BLaER1 (cell line): ENCODE measurements around the gene WDR35.
A peak's percentile ranks its signal among the peaks of the same experiment; 100 is the strongest.

Source experiments
- H3K27ac ChIP-seq: shearing (Covaris generic); formaldehyde crosslinking; 2 replicates; pipeline ENCODE4 v1.8.1; 2022
- H3K27me3 ChIP-seq: shearing (Covaris generic); formaldehyde crosslinking; 2 replicates; pipeline ENCODE4 v1.8.1; 2022
- H3K36me3 ChIP-seq: shearing (Covaris generic); formaldehyde crosslinking; 2 replicates; pipeline ENCODE4 v1.8.1; 2022
- H3K4me1 ChIP-seq: shearing (Covaris generic); formaldehyde crosslinking; 2 replicates; pipeline ENCODE4 v1.8.1; 2022
- H3K4me2 ChIP-seq: shearing (Covaris generic); formaldehyde crosslinking; 2 replicates; pipeline ENCODE4 v1.8.1; 2022
- H3K4me3 ChIP-seq: shearing (Covaris generic); formaldehyde crosslinking; 2 replicates; pipeline ENCODE4 v1.8.1; 2022
- H3K9ac ChIP-seq: shearing (Covaris generic); formaldehyde crosslinking; 2 replicates; pipeline ENCODE4 v1.8.1; 2022
- H3K9me3 ChIP-seq: shearing (Covaris generic); formaldehyde crosslinking; 2 replicates; pipeline ENCODE4 v1.8.1; 2022
- H4K20me1 ChIP-seq: shearing (Covaris generic); formaldehyde crosslinking; 2 replicates; pipeline ENCODE4 v1.8.1; 2022
- Cebpa-rat ChIP-seq: shearing (Covaris generic); IDR thresholded peaks from 2 replicates; pipeline ENCODE4 v1.8.1; 2022

WDR35 gene

GRCh38 chr2:19874726-19875125 lies 115.2 kb downstream of the WDR35 start:
- Histone ChIP-seq H3K4me1 (no peaks in the 10 kb centered on the region), H3K9me3 (no peaks in the 10 kb centered on the region), H3K27me3 (no peaks in the 10 kb centered on the region), H3K4me2 (no peak overlapping the region), H4K20me1 (no peaks in the 10 kb centered on the region), H3K36me3 (no peaks in the 10 kb centered on the region), H3K27ac (no peak overlapping the region), H3K9ac (no peak overlapping the region), H3K4me3 (no peak overlapping the region)
- TF ChIP-seq Cebpa-rat = no peak

GRCh38 chr2:19873014-19873413 lies 116.9 kb downstream of the WDR35 start:
- Histone ChIP-seq H3K4me1 (no peaks in the 10 kb centered on the region), H3K27ac (no peak overlapping the region), H3K9ac (no peak overlapping the region), H3K4me3 (no peak overlapping the region), H3K9me3 (no peaks in the 10 kb centered on the region), H3K27me3 (peaks cover 7% of the 10 kb centered on the region; the same call in 1 of the 2 replicates), H4K20me1 (no peaks in the 10 kb centered on the region), H3K4me2 (no peak overlapping the region), H3K36me3 (no peaks in the 10 kb centered on the region)
- TF ChIP-seq Cebpa-rat = no peak

GRCh38 chr2:19872302-19872701 lies 117.6 kb downstream of the WDR35 start:
- TF ChIP-seq Cebpa-rat = no peak
- no peaks in the 10 kb centered on the region for H3K9me3 ChIP-seq

GRCh38 chr2:19871836-19872235 lies 118.1 kb downstream of the WDR35 start:
- Histone ChIP-seq H3K9me3 (no peaks in the 10 kb centered on the region), H3K4me3 (no peak overlapping the region), H3K27ac (no peak overlapping the region), H3K27me3 (peaks cover 7% of the 10 kb centered on the region; the same call in 1 of the 2 replicates), H3K4me2 (no peak overlapping the region), H3K9ac (no peak overlapping the region), H3K36me3 (no peaks in the 10 kb centered on the region), H4K20me1 (no peaks in the 10 kb centered on the region), H3K4me1 (no peaks in the 10 kb centered on the region)
- no peak for TF ChIP-seq Cebpa-rat

More at GRCh38 chr2:19872302-19872701, 117.6 kb downstream of the WDR35 start:
- Histone ChIP-seq H3K27ac (no peak overlapping the region), H3K36me3 (no peaks in the 10 kb centered on the region), H3K4me3 (no peak overlapping the region), H3K4me1 (no peaks in the 10 kb centered on the region), H3K9ac (no peak overlapping the region), H3K27me3 (peaks cover 7% of the 10 kb centered on the region; the same call in 1 of the 2 replicates), H4K20me1 (no peaks in the 10 kb centered on the region), H3K4me2 (no peak overlapping the region)

- H3K4me2 ChIP-seq = no peak overlapping the region
- no peaks in the 10 kb centered on the region for H3K9me3 ChIP-seq
- H3K4me1 ChIP-seq = no peaks in the 10 kb centered on the region
- peaks cover 7% of the 10 kb centered on the region; the same call in 1 of the 2 replicates for H3K27me3 ChIP-seq
- no peaks in the 10 kb centered on the region for H3K36me3 ChIP-seq
- no peak overlapping the region for H3K27ac ChIP-seq
- no peak overlapping the region for H3K9ac ChIP-seq
- no peak overlapping the region for H3K4me3 ChIP-seq
- no peak for TF ChIP-seq Cebpa-rat
- no peaks in the 10 kb centered on the region for H4K20me1 ChIP-seq
These were observed 119.1 kb downstream of the WDR35 start for GRCh38 chr2:19870792-19871191.

GRCh38 chr2:19868701-19869580 lies 121.0 kb downstream of the WDR35 start:
- peak overlapping the region; percentile 65 for H3K4me2 ChIP-seq
- H3K9ac ChIP-seq = 0 out of 2 replicates have a peak overlapping the region, but pooled peaks have one; percentile 40
- peak overlapping the region; percentile 58 for H3K4me3 ChIP-seq

GRCh38 chr2:19868224-19868623 lies 121.7 kb downstream of the WDR35 start:
- Histone ChIP-seq H3K4me2 (peak overlapping the region; percentile 65), H3K9ac (no peak overlapping the region), H3K36me3 (no peaks in the 10 kb centered on the region), H4K20me1 (no peaks in the 10 kb centered on the region), H3K9me3 (no peaks in the 10 kb centered on the region), H3K27ac (no peak overlapping the region), H3K4me1 (no peaks in the 10 kb centered on the region), H3K27me3 (peaks cover 7% of the 10 kb centered on the region; the same call in 1 of the 2 replicates), H3K4me3 (peak overlapping the region; percentile 58)
- TF ChIP-seq Cebpa-rat = no peak

More at GRCh38 chr2:19868701-19869580, 121.0 kb downstream of the WDR35 start:
- Histone ChIP-seq H3K4me1 (no peaks in the 10 kb centered on the region), H3K36me3 (no peaks in the 10 kb centered on the region), H3K27ac (no peak overlapping the region), H4K20me1 (no peaks in the 10 kb centered on the region), H3K9me3 (no peaks in the 10 kb centered on the region), H3K27me3 (peaks cover 7% of the 10 kb centered on the region; the same call in 1 of the 2 replicates)
- no peak for TF ChIP-seq Cebpa-rat

- Histone ChIP-seq H3K4me1 (no peaks in the 10 kb centered on the region), H3K4me3 (no peak overlapping the region), H3K27me3 (peaks cover 7% of the 10 kb centered on the region; the same call in 1 of the 2 replicates), H3K9me3 (no peaks in the 10 kb centered on the region), H4K20me1 (no peaks in the 10 kb centered on the region), H3K4me2 (no peak overlapping the region), H3K36me3 (no peaks in the 10 kb centered on the region), H3K27ac (no peak overlapping the region), H3K9ac (no peak overlapping the region)
- TF ChIP-seq Cebpa-rat = no peak
These were observed 123.1 kb downstream of the WDR35 start for GRCh38 chr2:19866771-19867170.

GRCh38 chr2:19865151-19865550 lies 124.8 kb downstream of the WDR35 start:
- no peak overlapping the region for H3K9ac ChIP-seq
- no peaks in the 10 kb centered on the region for H3K9me3 ChIP-seq
- no peak overlapping the region for H3K4me2 ChIP-seq
- TF ChIP-seq Cebpa-rat = no peak
- H4K20me1 ChIP-seq = no peaks in the 10 kb centered on the region
- H3K4me1 ChIP-seq = no peaks in the 10 kb centered on the region
- no peak overlapping the region for H3K27ac ChIP-seq
- no peaks in the 10 kb centered on the region for H3K36me3 ChIP-seq
- H3K27me3 ChIP-seq = peaks cover 7% of the 10 kb centered on the region; the same call in 1 of the 2 replicates
- no peak overlapping the region for H3K4me3 ChIP-seq

GRCh38 chr2:19864381-19864780 lies 125.5 kb downstream of the WDR35 start:
- no peak overlapping the region for H3K27ac ChIP-seq
- H4K20me1 ChIP-seq = no peaks in the 10 kb centered on the region
- no peak overlapping the region for H3K4me2 ChIP-seq
- no peaks in the 10 kb centered on the region for H3K36me3 ChIP-seq
- no peak overlapping the region for H3K4me3 ChIP-seq
- no peak for TF ChIP-seq Cebpa-rat
- no peak overlapping the region for H3K9ac ChIP-seq
- H3K4me1 ChIP-seq = no peaks in the 10 kb centered on the region
- H3K9me3 ChIP-seq = no peaks in the 10 kb centered on the region
- peaks cover 7% of the 10 kb centered on the region; the same call in 1 of the 2 replicates for H3K27me3 ChIP-seq
